GM19351 (cell line): ENCODE results near the gene BMX.

Source experiments
- ATAC-seq: cut with Tn5 transposase; IDR thresholded peaks from one replicate; pipeline ENCODE4 v1.9.1; 2021; ENCODE audit warnings: mild to moderate bottlenecking, moderate library complexity; ENCODE audit not compliant: unreplicated experiment

BMX gene

GRCh38 chrX:15505101-15505500, 4.5 kb downstream of the BMX start:
- no peak for ATAC-seq

DNA sequence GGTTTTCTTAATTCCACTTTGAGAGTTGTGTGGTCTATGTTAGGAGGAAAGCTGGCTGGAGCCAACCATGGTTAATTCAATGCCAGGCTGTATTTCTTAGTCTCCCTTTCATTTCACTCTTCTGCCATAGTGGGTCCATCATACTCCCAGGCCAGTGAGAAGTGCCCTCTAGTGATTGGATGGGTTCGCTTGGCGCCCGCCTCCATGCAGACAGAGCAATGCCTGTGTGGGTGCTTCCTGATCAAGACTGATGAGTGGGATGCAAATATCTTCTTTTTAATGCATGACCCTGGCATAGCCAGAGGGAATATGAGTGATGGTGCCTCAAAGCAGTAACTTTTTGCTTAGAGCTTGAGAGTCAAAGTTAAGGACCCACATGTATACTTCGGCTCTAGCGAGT, 6.4 kb downstream of the BMX start:
- no peak for ATAC-seq

DNA sequence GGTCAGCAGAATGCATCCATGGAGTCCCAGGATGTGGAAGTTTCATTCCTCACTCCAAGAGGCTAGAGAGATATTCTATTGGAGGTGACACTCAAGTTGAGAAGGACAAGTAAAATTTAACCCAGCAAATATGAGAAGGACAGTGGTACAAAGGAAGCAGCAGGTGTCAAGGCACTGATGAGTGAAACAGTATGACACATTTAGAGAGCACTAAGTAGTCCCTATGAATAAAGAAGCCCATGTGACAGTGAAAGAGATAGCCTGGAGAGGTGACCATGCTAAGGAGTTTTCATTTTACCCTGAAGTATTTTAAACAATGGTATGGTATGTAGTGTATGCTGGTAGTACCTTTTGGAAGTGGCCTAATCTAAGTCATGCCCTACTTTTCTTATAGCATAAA, 9.2 kb downstream of the BMX start:
- ATAC-seq, result no peak

DNA sequence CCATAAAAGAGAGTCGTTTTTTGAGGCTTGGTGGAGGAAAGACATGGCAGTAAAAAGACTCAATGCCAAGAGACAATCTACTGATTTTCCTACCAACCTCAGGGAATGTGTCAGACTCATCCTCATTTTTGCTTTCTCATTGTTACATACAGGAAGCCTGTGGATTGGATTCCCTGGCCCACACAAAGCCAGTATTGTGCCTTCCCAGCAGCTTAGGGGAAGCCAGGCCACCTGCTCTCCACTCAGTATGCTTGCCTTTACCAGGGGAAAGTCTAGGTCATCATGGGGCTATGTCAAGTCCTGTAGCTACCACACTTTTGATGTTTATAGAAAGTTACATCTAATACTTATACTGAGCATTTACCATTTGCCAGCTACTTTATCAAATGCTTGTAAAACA, 11.0 kb downstream of the BMX start:
- ATAC-seq, result no peak

DNA sequence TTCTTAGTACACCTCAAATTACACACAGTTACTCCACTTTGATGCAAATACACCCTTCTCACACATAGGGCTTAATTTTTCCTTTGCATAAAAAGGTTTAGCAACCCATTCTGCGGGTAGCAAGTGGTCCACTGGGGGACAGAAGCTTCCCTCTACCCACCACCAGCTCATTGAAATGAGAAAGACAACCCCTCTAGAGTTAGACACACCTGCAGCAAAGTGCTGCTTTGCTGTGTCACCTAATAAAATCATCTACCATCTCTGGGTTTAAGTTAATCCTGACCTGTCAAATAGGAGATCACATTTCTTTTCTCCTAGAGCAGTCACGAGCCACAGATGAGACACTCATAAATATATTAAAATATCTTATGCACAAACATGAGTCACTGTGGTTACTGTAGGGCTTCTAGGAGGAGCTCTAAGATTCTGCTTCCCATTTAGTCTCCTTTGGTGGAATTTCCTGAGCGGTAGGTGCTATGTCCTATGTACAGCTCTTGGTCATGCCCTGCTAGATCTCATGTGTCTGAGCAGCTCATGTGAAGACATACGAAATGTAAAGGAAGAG, 11.9 kb downstream of the BMX start:
- no peak for ATAC-seq

GRCh38 chrX:15514279-15514678, 13.7 kb downstream of the BMX start:
- ATAC-seq, result no peak

GRCh38 chrX:15515931-15516330, 15.3 kb downstream of the BMX start:
- ATAC-seq, result no peak

DNA sequence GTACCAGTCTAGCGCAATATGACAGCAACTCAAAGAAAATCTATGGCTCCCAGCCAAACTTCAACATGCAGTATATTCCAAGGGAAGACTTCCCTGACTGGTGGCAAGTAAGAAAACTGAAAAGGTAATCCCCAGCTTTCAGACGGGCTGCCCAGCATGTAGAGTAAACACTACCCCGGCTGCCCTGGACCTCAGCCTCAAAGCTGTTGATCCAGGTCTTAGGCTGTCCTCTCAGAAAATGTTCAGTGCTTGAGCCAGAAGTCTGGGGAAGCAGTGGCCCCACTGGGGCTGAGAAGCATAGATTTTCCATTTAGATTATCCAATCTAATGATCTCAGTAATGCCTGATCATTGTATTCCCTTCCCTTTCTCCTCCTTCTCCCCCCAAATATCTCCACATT, 21.9 kb downstream of the BMX start:
- no peak for ATAC-seq

DNA sequence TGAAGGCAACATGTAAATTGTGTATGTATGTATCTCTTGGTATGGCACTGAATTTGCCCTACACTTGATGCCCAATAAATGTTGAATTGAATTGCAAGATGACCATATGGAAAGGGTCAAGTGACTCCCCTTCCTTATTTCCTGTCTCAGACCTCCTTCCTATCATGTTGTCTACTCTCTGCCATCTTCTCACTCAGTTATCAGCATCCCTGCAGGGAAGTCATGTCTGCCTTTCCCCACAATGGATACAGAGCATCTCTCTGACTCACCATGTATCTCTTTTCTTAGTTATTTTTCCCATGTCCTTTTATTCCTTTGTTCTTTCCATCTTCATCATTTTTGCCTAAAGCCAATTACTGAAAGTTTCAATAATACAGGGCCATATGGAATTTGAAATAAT, 22.5 kb downstream of the BMX start:
- ATAC-seq, result no peak

DNA sequence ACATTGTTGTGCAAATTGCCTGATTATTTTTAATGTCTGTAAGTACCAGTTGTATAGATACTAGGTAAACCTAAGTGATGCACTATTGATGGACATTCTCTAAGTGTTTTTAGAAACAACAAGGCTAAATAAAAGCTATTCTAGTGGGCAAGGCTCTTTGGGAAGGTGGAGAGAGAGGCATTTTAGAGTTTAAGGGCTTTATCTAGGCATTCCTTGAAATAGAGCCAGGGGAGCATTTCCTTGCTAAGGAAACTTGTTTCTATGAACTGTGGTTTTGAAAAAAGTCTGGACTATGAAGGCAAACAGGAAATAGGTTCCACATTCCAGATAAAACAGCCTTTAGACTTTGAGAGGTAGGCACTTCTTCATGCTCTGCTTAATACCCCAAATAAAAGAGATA, 23.8 kb downstream of the BMX start:
- no peak for ATAC-seq

DNA sequence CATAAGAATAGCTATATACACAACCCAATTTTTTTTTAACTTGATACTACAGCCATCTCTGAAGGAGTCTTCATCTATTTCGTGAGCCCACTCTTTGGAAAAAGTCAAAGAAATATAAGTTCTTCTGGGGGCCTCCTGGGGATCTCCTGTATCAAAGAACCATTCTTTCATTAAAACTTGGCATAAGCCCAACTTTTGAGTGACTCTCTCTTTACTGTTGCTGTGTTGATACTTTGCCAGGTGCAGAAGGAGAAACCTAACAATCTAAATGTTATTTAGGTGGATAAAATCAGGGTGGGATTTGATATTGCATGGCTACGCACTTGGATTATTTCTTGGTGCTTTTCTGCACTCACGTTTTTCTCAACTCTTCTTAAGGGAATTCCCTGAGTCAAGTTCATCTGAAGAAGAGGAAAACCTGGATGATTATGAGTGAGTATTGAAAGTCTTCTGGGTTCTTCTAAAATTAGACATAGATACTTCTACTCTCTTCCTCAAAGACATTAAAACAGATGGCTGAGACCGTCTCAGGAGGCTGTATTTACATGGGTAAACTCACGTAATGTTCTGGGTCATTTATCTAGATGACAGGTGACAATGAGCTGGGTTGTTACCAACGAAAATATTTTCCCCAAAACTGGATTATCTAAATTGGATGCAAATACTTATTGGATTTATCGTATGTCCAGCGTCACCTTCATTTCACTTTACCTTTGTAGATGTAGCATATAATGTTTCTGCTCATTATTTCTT, 25.2 kb downstream of the BMX start:
- ATAC-seq, result no peak

- no peak for ATAC-seq
These were observed 28.6 kb downstream of the BMX start for GRCh38 chrX:15529165-15529564.

- ATAC-seq, result no peak
These were observed 29.7 kb downstream of the BMX start for GRCh38 chrX:15530318-15530717.

DNA sequence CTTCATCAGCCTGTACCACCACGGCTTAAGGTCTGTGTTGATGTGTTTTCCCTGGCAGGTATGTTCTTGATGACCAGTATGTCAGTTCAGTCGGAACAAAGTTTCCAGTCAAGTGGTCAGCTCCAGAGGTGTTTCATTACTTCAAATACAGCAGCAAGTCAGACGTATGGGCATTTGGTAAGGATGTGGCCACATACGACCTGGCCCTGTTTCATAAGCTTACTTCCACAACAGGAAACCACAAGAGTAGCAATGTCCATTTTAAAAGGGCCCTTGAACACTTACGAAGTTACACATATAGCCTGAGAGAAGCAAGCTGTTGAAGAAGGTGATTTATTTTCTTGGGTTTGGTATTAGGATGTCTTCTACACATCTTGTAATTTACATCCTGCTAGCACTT, 46.1 kb downstream of the BMX start:
- ATAC-seq, result no peak

- no peak for ATAC-seq
These were observed 46.7 kb downstream of the BMX start for GRCh38 chrX:15547356-15547755.

- no peak for ATAC-seq
These were observed 48.8 kb downstream of the BMX start for GRCh38 chrX:15549189-15550012.

- ATAC-seq, result no peak
These were observed 58.6 kb downstream of the BMX start for GRCh38 chrX:15559227-15559626.

DNA sequence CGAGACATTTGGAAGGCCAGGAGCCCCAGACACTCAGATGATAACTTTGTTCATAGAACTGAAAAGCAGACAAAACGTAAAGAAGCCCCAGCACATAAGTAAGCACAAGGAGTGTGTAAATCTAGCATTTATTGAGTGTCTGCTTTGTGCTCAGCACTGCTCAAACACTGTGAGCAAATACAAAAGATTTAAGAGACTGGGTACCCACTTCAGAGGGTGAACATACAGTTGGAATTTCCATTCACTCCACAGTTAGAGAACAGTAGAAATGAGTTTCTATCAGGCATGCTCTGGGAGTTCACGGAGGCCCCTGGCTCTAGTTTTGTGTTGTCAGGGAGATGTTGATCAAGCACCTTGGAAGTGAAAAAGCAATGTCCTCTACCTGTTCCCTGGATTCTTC, 60.3 kb downstream of the BMX start:
- no peak for ATAC-seq

GRCh38 chrX:15563056-15563455, 62.4 kb downstream of the BMX start:
- ATAC-seq, result no peak

GRCh38 chrX:15564981-15565579, 64.5 kb downstream of the BMX start:
- peak; percentile 72 for ATAC-seq

DNA sequence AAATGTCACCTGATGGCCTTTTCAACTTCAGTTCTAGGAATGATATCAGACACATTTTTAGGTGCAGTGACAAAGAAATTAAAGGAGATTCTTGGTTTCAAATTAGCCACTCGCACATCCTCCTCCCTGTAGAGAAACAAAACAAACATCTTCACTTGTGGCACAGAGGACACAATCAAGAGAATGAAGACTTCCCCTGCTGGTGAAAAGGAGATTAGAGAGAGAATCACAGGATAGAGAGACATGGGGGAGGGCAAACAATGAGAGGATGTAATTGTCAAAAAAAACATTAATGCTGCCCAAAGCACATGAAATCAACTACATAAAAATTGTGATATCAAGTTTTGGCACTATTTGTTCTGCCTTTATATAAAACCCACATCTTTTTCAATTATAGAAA, 65.6 kb downstream of the BMX start:
- ATAC-seq, result no peak

DNA sequence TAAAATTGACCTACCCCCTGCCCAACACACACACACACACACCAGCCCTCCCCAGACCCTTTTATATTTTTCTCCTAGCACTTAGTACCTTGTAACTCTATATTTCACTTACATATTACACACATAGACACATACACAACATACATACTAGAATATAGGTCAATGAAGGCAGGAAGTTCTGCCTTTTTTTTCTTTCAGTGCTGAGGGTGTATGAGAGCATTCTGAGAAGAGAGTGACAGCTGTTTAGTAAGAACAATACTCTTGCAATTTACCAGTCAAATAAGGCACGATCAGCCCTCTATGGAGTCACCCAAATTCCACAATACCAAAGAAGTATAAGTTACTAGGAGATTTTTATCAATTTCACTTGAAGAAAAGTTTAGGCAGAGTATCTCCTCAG, 66.7 kb downstream of the BMX start:
- ATAC-seq, result peak; percentile 35
